Measurements from ENCODE around the gene APRT. TPM values are rescaled to one million over a fixed set of nuclear protein-coding genes. Genes with fewer than 3 reads are reported as not detected.
A peak's percentile ranks its signal among the peaks of the same experiment; 100 is the strongest.

APRT gene
- total and polyA plus RNA-seq, 10 of the 15 experiments (the other 5 are each of a cell fraction or from before 2014, with no cell fraction given): 30.6 to 495 (median 166) TPM

GRCh38 chr16:88793251-88793954 lies 18.3 kb downstream of the APRT start:
- no TSS peak for BruUV-seq (replicated peaks)
- Histone ChIP-seq H3K9me3 (replicated peaks; ENCODE audit: control insufficient read depth, insufficient read depth, low read length) (no peaks in the 10 kb centered on the region), H3K4me2 (ENCODE audit: control insufficient read depth, insufficient read depth) (no peak overlapping the region), H2AFZ (ENCODE audit: control insufficient read depth, low read depth, low read length) (no peak overlapping the region), H3K9ac (ENCODE audit: control insufficient read depth, insufficient read depth, low read length) (no peak overlapping the region), H3K36me3 (ENCODE audit: control insufficient read depth in 2 of 2, insufficient read depth in 2 of 2, low read length in 1 of 2) (no peaks in the 10 kb centered on the region; a peak in 1 of 4 replicates), H3K4me3 (no peak overlapping the region), H3K27ac (ENCODE audit: control insufficient read depth, insufficient read depth) (no peak overlapping the region), H4K20me1 (ENCODE audit: control insufficient read depth, insufficient read depth) (no peaks in the 10 kb centered on the region), H3K4me1 (ENCODE audit: control insufficient read depth, insufficient read depth, low read length) (peaks cover 20% of the 10 kb centered on the region), H3K79me2 (ENCODE audit: control insufficient read depth, insufficient read depth, low read length) (no peaks in the 10 kb centered on the region; the same call in 1 of the 2 replicates), H3K27me3 (replicated peaks in 1 of 2; ENCODE audit: control insufficient read depth in 2 of 2, insufficient read depth in 2 of 2, low read length in 1 of 2) (no peaks in the 10 kb centered on the region)
- no peak for FAIRE-seq
- ChIA-PET POLR2A (interaction anchor here (1.0 to 1.1 kb wide), 3 partner anchors 9 to 12 kb away, joined by 3 to 6 read pairs (median 3); partner anchors contain the start of gene PIEZO1), SMC1A (ENCODE audit: uncharacterized antibody, unreplicated experiment) (interaction anchor here (0.8 to 0.9 kb wide), 2 partner anchors 12 to 56 kb away, joined by 3 read pairs; no protein-coding TSS in a partner anchor), CTCF (interaction anchor here (1.6 to 2.1 kb wide), 4 partner anchors 12 to 56 kb away, joined by 5 to 8 read pairs (median 6); no protein-coding TSS in a partner anchor), RAD21 (ENCODE audit: unreplicated experiment) (interaction anchor here (0.8 kb wide), 1 partner anchor 10 kb away, joined by 3 read pairs; no protein-coding TSS in a partner anchor)
- DNase-seq (ENCODE audit: low read depth, low spot score): no peak
- TF ChIP-seq POLR2A (IDR thresholded peaks at IDR 0.05; ENCODE audit: low read depth, low read length) (peak; percentile 52; the same call in 1 of the 2 replicates), NR2F1 (conservative IDR thresholded peaks at IDR 0.05) (no peak)
- intact Hi-C loops (cut with micrococcal nuclease; ENCODE audit: unreplicated experiment) (no loop called here), in situ Hi-C loops (cut with MboI) (no loop called here)
- peak; percentile 23 for ATAC-seq
- 37% methylated on average over 35 of the region's 35 CpGs for WGBS (ENCODE audit: insufficient coverage, insufficient replicate concordance, low lambda C conversion rate, missing lambda C conversion rate)

- Histone ChIP-seq H3K9me3 (replicated peaks; ENCODE audit: control insufficient read depth, insufficient read depth, low read length) (no peaks in the 10 kb centered on the region), H3K27me3 (replicated peaks in 1 of 2; ENCODE audit: control insufficient read depth in 2 of 2, insufficient read depth in 2 of 2, low read length in 1 of 2) (no peaks in the 10 kb centered on the region), H4K20me1 (ENCODE audit: control insufficient read depth, insufficient read depth) (no peaks in the 10 kb centered on the region), H2AFZ (ENCODE audit: control insufficient read depth, low read depth, low read length) (no peak overlapping the region), H3K27ac (ENCODE audit: control insufficient read depth, insufficient read depth) (no peak overlapping the region), H3K9ac (ENCODE audit: control insufficient read depth, insufficient read depth, low read length) (no peak overlapping the region), H3K4me3 (no peak overlapping the region), H3K4me2 (ENCODE audit: control insufficient read depth, insufficient read depth) (no peak overlapping the region), H3K79me2 (ENCODE audit: control insufficient read depth, insufficient read depth, low read length) (no peaks in the 10 kb centered on the region; the same call in 1 of the 2 replicates), H3K36me3 (ENCODE audit: control insufficient read depth in 2 of 2, insufficient read depth in 2 of 2, low read length in 1 of 2) (no peaks in the 10 kb centered on the region; a peak in 1 of 4 replicates), H3K4me1 (ENCODE audit: control insufficient read depth, insufficient read depth, low read length) (peaks cover 20% of the 10 kb centered on the region)
- ATAC-seq: no peak
- no peak for FAIRE-seq
- 79% methylated on average over 12 of the region's 12 CpGs for WGBS (ENCODE audit: insufficient coverage, insufficient replicate concordance, low lambda C conversion rate, missing lambda C conversion rate)
- no TSS peak for BruUV-seq (replicated peaks)
- DNase-seq (ENCODE audit: low read depth, low spot score): no peak
- ChIA-PET RAD21 (ENCODE audit: unreplicated experiment) (interaction anchor here (0.8 kb wide), 1 partner anchor 9 kb away, joined by 3 read pairs; no protein-coding TSS in a partner anchor), SMC1A (ENCODE audit: uncharacterized antibody, unreplicated experiment) (interaction anchor here (0.8 to 0.9 kb wide), 2 partner anchors 12 to 55 kb away, joined by 3 read pairs; no protein-coding TSS in a partner anchor), CTCF (interaction anchor here (1.6 to 2.1 kb wide), 4 partner anchors 11 to 55 kb away, joined by 5 to 8 read pairs (median 6); no protein-coding TSS in a partner anchor), POLR2A (interaction anchor here (0.7 to 1.1 kb wide), 3 partner anchors 9 to 121 kb away, joined by 3 to 8 read pairs (median 6); no protein-coding TSS in a partner anchor)
- in situ Hi-C loops (cut with MboI) (no loop called here), intact Hi-C loops (cut with micrococcal nuclease; ENCODE audit: unreplicated experiment) (no loop called here)
- TF ChIP-seq ESRRA (IDR thresholded peaks at IDR 0.05; ENCODE audit: low read length) (no peak), TBL1XR1 (IDR thresholded peaks at IDR 0.05; ENCODE audit: low read depth, low read length) (no peak), MTA2 (IDR thresholded peaks at IDR 0.05; ENCODE audit: low read depth) (no peak), BCL3 (IDR thresholded peaks at IDR 0.05; ENCODE audit: borderline replicate concordance, insufficient read depth, low read depth, low read length, poor library complexity, severe bottlenecking) (no peak), RELA (IDR thresholded peaks at IDR 0.05; ENCODE audit: borderline replicate concordance, partially characterized antibody) (no peak), ZBTB40 (IDR thresholded peaks at IDR 0.05; ENCODE audit: borderline replicate concordance) (no peak)
Observed at GRCh38 chr16:88792668-88793250, 19.0 kb downstream of the APRT start.

Measured in GM12878 (cell line).